ENCODE data around the gene EHBP1.
"Not testable (repeated sequence)": the region's sequence is repeated elsewhere in the genome, so short reads cannot be mapped to it uniquely, and the experiment has no call there.

EHBP1 gene

DNA sequence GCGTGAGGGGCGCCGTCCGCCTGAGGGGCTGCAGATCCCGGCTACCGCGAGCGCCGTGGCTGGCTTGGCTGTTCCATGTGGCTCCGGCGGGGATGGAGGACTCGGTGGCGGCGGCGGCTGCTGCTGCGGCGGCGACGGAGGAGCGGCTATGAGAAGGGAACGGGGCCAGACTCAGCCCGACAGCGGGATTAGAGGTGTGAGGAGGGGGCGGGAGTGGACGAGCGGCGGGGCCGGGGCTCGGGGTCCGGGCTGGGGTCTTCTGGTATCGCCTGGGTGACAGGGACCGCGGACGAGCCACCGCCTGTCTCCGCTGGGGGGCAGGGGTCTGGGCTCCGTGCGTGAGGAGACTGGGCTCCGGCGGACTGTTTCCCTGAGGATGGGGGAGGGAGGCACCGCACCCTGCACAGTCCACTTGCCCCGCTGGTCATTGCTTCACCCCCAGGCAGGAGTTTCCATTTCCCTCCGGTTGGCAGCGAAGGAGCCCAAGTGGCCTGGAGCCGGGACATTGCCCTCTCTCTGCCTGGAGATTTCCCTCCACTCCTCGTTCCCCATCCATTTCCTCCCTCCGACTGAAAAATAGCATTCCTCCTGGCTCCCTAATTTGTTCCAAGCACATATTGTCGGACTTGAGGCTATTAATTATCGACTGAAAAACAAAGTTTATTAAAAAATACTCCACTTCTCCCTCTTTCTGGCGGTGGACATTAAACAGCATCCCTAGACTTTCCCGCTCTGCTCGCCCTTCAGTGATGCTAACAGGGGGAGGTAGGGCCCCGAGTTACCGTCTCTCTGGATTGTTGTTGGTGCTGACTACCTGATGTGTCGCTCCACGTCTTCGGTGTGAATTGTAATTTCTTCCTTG is 577 bp downstream of the EHBP1 start:
- peak; percentile 63 for DNase-seq

DNA sequence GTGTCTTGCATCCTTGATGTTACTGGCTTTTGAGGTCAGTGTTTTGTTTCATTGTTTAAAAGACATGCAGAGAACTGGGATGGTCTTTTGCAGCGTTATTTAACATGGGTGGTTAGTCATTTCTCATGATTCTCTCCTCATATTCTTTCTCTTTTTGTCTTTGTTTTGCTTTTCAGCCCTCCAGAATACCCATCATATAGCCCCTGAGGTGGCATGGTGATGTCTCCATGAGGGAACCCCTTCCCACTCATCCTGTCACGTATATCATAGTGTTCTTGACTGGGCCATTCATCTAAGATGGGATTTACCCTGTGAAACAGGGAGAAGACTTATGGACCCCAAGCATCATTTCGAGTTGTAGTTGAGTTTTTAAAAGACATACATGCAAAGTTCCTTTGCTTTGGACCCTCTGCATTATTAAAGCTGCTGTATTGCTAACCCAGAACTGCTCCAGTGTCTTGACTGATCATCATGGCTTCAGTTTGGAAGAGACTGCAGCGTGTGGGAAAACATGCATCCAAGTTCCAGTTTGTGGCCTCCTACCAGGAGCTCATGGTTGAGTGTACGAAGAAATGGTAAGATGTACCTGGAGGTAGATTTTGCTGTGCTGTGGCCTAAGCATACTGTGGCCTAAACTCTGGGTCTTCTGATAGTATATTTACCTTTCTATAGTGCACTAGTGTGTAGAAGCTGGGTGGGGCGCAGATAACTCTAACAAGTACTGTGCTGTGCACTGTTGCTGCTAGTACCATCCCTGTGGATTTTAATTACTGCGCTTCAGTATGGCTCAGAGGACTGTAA is 1.4 kb downstream of the EHBP1 start:
- no peak for DNase-seq

DNA sequence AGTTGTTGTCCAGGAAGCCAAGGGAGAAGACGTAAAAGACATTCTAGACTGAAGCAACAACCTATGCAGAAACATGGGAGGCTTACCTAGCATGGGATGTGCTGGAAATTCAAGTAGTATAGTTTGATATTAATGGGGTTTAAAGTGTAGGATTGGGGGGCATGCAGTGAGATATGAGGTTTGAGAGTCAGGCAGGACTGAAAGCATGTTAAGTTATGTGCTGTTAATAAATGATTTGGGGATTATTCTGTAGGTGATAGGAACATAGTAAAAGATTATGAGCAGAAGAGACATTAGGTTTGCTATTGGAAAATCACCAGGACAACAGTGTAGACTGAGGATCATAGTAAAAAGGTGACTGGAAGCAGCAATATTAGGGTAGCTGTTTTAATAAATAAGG is 3.2 kb downstream of the EHBP1 start:
- DNase-seq, result no peak

DNA sequence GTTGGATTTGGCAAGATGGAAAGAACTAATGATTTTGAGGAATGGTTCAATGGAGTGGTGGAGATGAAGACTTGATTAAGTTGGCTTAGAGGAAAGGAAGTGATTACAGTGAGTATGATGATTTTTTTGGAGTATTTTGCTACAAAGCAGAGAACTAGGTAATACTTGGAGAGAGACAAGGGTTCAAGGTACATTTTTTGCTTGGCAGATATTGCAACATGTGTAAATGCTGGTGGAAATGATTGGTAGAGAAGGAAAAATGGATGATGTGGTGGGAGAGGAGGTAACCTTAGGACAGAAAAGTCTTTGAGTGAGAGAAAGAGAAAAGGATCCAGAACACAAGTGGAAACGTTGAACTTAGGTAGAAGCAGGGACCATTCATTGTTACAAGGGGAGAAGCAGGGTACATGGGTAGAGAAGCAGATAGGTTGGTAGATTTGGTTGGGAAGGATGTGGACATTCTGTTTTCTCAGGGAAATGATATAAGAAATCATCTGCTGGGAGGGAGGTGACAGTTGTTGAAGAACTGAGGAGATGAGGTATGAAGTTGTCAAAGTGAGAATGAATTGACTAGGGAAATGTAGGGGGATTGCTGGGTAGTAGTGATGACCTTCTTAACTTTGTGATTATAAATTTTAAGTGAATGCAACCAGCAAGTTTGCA is 6.5 kb downstream of the EHBP1 start:
- no peak for DNase-seq

DNA sequence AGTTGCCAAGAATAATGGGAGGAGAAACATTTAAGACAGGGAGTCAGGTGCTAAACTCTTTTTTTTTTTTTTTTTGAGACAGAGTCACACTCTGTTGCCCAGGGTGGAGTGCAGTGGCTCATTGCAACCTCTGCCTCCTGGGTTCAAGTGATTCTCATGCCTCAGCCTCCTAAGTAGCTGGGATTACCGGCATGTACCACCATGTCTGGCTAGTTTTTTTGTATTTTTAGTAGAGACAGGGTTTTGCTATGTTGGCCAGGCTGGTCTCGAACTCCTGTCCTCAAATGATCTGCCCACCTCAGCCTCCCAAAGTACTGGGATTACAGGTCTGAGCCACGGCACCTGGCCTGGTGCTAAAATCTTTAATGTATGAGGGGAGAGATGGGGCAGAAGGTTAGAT is 7.7 kb downstream of the EHBP1 start:
- DNase-seq, result not testable (repeated sequence)

DNA sequence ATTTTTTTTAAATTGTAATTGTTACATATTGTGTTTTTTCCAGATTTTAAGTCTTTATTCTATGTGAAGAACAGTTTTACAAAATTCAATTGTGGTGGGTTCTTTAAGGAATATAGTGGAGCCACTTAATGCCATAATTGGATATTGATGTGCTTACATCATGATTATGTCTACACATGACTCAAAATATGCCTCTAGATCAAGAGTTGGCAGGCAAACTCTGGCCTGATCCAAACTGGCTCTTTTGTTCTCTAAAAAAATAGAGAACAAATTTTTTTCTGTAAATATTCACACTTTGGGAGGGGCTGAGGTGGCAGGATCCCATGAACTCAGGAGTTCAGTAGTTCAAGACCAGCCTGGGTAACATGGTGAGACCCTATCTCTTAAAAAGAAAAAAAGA is 8.3 kb downstream of the EHBP1 start:
- no peak for DNase-seq

DNA sequence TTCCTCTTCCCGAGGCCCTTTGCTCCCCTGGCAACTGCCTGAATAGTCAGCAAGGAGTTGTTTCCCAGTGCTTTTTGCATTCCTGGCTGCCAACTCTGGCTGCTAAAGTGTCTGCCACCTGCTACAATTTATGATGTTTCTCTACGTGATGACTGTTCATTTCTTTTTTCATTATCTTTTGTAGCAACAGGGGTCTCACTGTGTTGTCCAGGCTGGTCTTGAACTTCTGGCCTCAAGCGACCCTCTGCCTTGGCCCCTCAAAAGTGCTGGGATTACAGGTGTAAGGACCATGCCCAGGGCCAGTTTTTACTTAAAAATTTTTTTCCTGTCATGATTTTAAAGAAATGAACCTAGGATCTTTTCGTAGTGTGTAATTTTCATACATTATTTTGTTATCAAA is 11.3 kb downstream of the EHBP1 start:
- no peak for DNase-seq

DNA sequence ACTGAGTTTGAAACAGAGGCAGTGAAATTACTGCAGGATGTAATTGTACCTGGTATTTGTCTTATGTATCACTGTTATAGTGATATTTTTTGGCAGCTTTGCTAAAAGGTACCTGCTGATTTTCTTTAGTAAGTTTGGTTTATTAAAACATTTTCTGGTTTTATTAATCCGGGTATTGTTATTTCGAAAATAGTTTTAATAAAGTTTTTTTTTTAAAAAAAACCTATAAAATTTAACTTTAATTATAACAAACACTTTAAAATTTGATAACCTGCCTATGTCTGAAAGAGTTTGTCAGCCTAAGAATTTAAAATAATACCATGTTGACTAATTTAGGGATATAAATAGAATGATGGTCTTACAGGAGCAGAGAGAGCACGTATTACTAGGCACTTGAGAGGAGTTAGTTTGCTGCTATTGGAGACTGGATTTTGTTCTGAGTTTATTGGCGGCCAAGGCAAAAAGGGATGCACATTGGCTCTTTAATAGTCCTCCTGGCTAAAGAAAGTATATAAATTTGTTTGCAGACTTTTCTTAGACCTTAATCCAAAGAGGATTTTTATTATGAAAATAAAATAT is 12.1 kb downstream of the EHBP1 start:
- no peak for DNase-seq

DNA sequence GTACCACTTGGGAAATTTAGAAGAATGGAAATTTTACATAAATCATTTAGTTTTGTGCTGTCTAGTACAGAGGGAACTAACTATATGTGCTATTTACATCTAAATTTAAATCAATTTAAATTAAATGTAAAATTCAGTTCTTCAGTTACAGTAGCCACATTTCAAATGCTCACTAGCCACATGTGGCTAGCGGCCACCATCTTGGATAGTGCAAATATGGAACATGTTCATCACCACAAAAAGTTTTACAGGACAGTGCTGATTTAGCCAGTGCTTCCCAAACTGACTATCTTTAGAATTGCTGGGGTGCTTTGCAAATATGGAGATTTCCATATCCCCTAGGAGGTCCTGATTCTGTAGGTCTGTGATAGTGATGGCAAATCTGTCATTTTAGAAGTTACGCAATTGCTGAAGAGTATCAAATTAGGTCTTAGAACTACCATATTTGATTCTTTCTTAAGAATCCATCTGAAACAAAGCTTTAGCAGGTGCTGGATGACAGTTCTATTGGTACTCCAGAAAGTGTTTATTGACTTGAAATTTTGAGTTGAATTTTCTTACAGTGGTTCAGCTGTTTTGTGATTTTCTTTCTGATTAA is 12.8 kb downstream of the EHBP1 start:
- DNase-seq, result no peak

DNA sequence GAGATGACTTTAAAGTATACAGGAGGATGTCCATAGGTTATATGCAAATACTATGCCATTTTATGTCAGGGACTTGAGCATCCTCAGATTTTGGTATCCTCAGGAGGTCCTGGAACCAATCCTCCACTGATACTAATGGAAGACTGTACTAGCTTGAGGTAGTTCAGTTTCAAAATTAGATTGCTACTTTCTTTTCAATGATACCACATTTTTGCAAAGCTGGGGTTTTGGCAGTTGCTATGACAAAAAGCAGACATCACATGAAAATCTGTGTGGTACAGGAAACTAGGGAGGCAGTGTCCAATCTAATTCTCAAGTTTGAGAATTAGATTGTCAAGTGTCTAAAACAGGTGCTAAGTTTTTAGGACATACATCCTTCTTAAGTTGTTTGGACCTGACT is 14.2 kb downstream of the EHBP1 start:
- DNase-seq, result no peak

DNA sequence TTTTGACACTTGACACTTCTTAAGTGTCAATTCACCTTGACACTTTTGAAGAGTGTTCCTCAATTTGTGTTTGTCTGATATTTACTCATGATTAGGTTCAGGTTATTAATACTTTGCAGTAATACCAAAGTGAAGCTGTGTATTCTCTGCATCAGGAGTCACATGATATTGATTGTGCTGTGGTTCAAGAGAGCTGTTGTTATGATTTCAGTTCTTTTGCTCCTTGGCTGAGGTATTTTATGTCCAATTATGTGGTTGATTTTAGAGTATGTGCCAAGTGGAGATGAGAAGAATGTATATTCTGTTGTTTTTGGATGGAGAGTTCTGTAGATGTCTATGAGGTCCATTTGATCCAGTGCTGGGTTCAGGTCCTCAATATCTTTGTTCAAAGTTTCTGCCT is 17.2 kb downstream of the EHBP1 start:
- DNase-seq, result no peak

DNA sequence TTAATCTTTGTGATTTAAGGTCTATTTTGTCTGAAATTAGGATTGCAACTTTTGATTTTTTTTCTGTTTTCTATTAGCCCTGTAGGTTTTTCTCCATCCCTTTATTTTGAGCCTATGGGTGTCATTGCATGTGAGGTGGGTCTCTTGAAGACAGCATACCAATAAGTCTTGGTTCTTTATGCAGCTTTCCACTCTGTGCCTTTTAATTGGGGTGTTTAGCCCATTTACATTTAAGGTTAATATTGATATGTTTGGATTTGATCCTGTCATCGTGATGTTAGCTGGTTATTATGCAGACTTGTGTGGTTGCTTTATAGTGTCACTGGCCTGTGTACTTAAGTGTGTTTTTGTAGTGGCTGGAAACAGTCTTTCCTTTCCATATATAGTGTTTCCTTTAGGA is 17.7 kb downstream of the EHBP1 start:
- no peak for DNase-seq

DNA sequence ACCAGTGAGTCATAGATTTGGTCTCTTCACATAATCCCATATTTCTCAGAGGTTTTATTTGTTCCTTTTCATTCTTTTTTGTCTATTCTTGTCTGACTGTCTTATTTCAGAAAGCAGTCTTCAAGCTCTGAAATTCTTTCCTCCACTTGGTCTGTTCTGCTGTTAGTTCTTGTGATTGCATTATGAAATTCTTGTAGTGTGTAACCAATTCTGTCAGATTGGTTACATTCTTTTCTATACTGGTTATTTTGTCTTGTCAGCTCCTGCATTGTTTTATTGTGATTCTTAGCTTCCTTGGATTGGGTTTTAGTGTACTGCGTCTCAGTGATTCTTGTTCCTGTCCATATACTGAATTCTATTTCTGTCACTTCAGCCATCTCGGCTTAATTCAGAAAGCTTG is 18.6 kb downstream of the EHBP1 start:
- DNase-seq, result no peak

DNA sequence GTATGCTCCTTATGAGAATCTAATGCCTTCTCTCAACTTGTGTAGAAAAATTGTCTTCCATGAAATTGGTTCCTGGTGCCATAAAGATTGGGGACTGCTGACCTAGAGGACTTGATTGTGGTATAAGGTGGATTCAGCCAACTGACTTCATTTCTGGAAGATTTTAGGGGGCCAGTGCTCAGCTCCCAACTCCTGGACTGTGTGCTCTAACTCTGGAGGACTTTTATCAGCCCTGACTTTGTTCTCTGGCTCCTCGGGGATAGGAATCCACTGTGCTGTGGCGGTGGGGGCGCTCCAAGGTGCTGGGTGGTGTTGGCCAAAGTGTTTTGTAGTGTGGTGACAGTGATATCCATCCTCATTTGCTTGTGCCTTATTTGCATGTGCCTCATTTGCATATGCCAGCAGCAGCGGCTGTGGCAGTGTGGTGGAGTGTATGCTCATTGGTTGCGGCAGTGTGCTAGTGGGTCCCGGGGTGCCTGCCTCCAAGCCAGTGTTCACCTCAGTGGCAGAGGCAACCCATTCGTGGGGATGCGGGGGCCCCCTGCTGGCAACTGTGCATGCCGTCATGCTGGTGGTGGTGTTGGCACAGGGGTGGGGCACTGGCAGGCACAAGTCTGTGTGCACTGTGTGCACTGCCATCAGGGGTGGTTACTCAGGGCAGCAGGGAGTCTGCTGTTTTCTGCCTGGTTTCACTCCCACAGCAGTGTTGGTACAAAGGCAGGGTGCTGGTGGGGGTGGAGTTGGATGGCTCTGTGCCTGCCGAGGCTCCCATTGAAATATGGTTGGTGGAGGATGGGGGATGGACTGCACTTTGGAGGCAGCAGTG is 19.6 kb downstream of the EHBP1 start:
- no peak for DNase-seq

DNA sequence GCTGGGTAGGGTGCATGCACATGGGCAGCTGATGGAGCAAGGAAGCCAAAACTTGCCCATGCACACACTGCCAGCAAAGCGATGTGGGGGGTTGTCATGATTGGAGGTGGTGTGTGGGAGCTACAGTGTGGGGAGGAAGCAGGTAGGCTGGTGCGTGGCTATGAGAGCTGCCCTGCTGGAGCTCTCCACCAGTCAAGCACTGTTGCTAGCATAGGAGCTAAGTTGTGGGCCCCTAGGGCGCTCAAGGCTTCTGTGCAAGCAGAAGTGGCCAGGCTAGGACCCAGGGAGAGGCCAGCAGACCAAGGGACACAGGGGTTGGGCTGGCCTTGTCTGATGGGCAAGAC is 20.2 kb downstream of the EHBP1 start:
- DNase-seq, result no peak

DNA sequence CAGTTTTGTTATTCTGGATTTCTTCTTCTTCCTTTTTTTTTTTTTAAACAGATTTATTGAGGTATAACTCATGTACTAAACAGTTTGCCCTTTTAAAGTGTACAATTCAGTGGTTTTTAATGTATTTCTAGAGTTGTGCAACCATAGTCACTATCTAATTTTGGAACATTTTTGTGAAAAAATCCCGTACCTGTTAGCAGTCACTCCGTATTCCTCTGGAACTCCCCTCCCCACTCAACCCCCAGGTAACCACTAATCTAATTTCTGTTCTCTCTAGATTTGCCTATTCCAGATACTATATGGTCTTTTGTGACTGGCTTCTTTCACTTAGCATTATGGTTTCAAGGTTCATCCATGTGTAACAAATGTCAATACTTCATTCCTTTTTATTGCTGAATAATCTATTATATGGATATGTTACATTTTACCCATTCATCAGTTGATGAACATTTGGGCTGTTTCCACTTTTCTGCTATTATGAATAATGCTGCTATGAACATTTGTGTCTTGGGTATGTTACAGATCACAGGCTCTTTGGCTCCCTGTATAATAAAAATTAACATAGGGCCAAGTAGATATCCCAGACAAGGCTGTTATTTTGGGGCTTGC is 21.9 kb downstream of the EHBP1 start:
- DNase-seq, result no peak

DNA sequence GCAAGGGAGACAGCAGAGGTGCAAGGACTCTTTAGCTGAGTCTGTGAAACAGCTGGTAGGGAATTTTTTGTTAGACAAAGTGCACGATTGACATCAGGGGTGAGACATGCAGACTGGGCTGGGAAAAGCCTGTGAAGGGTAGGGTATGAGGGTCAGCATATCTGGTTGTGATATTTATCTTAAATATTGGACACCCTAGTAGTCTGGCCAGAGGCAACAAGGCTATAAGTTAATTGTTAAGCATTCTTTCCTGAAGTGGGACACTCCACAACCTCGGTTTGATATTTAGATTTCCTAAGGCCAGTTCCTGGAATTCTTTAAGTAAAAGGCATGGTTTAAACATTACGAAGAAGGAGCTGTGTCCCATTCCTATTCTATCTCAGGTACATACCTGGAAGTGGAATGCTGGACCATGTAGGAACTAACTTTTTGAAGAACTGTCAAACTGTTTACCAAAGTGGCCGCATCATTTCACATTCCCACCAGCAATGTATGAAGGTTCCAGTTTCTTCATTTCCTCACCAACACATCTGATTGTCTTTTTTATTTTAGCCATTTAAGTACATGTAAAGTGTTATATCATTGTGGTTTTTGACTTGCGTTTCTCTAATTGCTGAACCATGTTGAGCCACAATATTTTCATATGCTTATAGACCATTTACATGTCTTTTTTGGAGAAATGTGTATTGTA is 22.5 kb downstream of the EHBP1 start:
- DNase-seq, result no peak

DNA sequence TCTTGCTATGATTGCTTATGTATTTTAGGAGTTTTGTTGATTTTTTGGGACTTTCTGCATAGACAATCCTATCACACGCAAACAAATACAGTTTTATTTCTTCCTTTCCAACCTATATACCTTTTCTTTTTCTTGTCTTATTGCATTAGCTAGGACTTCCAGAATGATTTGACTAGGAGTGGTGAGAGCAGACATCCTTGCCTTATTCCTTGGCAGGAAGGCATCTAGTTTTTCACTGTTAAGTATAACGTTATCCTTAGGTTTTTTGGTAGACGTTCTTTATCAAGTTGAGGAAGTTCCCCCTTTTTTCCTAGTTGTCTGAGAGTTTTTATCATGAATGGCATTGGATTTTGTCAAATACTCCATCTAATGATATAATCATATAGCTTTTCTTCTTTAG is 25.8 kb downstream of the EHBP1 start:
- DNase-seq, result no peak

DNA sequence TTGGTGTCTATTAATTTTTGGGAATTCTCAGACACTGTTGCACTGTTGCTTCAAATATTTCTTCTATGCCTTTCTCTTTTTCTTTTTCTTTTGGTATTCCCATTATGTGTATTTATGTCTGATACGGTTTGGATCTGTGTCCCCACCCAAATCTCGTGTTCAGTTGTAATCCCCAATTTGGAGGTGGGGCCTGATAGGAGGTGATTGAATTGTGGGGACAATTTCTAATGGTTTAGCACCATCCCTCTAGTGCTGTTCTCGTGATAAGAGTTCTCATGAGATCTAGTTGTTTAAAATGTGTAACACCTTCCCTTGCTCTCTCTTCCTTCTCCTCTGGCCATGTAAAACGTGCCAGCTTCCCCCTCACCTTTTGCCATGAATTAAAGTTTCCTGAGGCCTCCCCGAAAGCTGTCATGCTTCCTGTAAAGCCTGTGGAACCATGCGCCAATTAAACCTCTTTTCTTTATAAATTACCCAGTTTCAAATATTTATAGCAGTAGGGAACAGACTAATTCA is 26.8 kb downstream of the EHBP1 start:
- no peak for DNase-seq

DNA sequence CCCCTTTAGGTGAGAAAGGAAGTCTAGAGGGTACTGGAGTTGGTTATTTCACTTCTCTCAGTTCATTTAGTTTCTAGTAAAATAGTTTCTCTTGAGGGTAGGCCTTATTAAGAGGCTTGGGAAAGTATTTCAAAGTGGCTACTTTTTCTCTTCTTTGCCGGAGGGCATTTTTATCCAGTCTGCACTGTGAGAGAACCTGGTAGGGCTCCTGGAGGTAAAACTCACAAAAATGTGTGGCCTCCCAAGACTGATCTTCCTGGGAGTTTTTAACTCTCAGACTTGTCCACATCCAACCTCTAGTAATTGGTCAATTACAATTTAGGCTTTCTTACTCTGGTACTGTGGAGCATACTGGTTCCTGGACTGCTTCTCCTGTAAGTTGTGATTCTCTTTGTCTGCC is 28.0 kb downstream of the EHBP1 start:
- no peak for DNase-seq
